Activated T-helper 1 cell treated with Interleukin-2 at 50 U/mL for 16 hours (primary cell): ENCODE measurements around the gene DAW1.

Source experiments
- DNase-seq: peaks from one replicate; pipeline ENCODE4 v3.0.0-alpha.2; 2020; ENCODE audit warnings: low read depth

The DAW1 gene

DNA sequence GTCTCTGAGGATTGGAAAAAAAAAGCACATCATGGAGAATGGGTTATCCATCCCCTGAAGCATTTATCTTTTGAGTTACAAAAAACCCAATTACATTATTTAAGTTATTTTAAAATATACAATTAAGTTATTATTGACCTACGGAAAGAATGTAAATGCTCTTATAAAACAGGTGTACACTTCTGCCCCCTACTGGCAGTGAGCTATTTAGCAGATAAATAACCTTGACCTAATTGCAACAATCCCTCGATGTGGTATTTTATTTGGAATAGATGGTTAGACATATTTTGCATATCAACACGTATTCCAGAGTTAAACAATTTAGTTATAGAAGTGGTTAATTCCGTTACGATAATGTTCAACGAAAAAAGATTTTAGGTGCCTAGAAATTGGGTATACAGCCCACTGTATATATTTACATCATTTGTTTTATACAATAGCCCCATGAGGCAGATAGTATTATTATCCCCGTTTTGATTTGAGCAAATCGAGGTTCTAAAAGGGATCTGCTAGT is 9.1 kb upstream of the DAW1 start:
- DNase-seq: no peak

- no peak for DNase-seq
These were observed 8.5 kb upstream of the DAW1 start for GRCh38 chr2:227862741-227863588.

- DNase-seq: no peak
These were observed 7.2 kb upstream of the DAW1 start for GRCh38 chr2:227864161-227864756.

GRCh38 chr2:227865291-227865690 is 6.1 kb upstream of the DAW1 start:
- DNase-seq: no peak

DNA sequence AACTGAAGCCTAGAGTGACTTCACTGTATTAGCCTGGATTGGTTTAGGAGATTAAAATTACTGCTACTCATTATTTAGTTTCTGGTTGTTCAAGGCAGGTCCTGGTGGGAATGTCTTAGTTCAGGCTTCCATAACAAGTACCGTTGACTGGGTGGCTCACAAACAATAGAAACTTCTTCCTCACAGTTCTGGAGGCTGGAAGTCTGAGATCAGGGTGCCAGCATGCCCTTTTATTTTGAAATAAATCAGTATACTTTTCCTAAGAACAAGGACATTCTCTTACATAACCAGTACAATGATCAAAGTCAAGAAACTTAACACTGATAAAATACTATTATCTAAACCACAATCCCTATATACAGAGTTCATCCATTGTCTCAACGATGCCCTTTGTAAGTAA is 4.0 kb upstream of the DAW1 start:
- DNase-seq: no peak

GRCh38 chr2:227870710-227871374 is 589 bp upstream of the DAW1 start:
- DNase-seq: no peak

GRCh38 chr2:227872676-227873075 is 1.2 kb downstream of the DAW1 start:
- DNase-seq: no peak

- no peak for DNase-seq
These were observed 4.9 kb downstream of the DAW1 start for GRCh38 chr2:227876300-227876801.

DNA sequence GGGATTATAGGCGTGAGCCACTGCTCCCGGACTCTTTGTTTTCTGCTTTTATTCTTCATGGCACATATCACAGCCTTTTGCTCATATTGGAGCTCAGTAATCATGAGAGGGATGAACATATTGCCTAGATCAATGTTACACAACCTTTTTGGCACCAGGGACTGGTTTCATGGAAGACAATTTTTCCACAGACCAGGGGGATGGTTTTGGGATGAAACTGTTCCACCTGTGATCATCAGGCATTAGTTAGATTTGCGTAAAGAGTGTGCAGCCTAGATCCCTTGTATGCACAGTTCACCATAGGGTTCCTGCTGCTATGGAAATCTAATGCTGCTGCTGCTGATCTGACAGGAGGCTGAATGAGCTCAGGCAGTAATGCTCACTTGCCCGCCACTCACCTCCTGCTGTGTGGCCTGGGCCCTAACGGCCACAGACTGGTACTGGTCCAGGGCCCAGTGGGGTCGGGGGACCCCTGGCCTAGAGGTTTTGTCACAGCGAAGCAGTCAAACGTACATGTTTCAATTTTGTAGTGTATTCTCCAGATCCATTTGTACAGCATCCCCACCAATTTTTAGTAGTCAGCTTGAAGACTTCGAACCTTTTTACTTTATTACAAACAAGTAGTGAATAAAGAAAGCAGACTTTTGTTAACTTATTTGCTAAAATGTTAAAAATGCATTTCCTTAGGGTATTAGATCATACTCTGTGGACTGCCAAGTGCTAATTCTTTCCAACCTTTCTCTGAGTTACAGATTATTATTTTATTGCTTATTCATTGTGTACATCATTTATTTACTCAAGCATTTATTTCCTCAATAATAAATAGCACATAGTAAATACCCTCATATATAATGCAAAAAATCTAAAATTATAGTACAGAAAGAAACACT is 6.2 kb downstream of the DAW1 start:
- no peak for DNase-seq

GRCh38 chr2:227880460-227880859 is 9.0 kb downstream of the DAW1 start:
- no peak for DNase-seq

DNA sequence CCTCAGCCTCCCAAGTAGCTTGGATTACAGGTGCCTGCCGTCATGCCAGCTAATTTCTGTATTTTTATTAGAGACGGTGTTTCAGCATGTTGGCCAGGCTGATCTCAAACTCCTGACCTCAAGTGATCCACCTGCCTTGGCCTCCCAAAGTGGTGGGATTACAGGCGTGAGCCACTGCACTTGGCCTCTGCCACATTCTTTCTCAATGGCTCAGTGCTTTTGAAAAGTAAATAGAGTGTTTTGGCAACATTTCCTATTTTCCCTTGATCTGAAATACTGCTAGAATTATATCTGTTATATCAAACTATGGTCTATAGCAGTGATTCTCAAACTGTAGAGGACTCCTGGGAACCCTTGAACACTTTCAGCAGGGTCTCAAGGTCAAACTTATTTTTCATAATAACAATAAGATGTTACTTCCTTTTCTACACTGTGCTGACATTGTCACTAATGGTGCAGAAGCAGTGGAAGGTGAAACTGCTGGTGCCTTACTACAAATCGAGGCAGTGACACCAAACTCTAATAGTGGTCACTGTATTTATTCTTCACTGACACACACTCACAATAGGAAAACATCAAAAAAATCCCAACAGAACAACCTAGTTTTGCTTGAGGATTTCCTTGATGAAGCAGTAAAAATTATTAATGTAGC is 10.6 kb downstream of the DAW1 start:
- DNase-seq: no peak

DNA sequence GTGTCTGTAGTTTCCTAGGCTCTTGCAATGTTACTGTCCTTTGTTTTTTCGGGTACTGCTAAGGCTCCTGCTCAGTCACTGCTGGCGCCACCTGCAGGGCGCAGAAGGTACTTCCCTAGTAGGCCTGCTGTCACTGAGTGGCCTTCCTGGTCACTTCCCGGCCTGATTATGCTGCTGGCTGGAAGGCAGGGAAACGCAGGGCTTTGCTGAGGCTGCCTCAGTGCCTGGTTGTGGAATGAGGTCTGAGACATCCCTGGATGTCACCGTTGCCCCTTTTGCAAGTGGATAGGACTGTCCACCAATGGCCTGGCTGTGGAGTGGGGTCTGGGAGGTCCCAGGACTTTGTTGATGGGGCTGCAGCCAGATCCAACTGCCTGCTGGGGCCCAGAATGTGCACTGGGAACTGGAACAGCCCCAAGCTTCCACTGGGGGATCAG is 13.1 kb downstream of the DAW1 start:
- peak; percentile 5 for DNase-seq

DNA sequence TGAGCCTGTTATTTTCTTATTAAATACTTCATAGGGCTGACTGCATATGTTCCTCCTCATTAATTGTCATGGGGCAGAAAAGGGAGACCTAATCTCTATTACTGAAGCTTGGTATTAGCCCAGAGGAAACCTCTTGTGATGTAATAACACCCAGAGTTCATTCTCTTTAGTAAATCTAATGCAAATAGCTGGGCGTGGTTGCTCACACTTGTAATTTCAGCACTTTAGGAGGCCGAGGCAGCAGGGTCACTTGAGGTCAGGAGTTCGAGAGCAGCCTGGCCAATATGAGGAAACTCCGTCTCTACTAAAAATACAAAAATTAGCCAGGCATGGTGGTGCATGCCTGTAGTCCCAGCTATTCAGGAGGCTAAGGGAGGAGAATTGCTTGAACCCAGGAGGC is 14.7 kb downstream of the DAW1 start:
- no peak for DNase-seq

GRCh38 chr2:227888289-227888688 is 16.9 kb downstream of the DAW1 start:
- DNase-seq: no peak

DNA sequence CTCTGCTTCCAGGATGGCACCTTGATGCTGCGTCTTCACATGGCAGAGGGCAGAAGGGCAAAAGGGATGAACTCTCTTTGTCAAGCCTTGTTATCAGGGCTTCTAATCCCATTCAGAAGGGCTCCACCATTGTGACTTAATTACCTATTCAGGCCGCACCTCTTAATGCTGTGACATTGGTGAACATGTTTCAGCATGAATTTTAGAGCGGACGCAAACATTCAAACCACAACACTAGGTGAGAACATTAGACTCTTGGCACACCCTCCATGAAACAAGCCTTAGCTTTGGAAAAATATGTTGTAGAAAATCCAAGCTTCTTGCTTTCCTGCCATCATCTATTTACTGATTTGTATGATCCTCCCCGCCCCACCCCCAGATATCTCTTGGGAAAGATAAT is 17.9 kb downstream of the DAW1 start:
- no peak for DNase-seq

DNA sequence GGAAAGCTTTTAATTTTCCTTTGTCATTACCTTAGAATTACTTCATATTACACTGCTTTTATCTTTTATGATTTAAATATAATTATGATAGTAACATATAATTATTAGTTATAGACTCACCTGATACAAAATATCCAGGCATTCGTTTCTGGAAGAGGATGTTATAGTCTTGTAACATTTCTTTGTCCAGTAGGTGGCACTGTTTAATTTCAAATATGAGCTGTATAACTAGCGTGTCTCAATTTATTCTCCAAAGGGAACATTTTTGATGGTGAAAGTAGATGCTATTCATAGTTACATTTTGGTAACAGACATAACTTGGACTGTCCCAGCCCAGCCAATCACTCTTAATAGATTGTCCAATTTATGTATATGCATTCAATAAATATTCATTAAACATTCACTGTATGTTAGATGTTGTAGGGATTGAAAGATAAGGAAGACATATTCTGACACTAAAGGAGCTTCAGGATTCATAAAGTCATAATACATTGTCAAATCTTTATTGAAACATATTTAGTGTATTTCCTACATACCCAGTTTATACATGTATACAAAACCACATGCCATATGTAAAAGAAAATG is 19.2 kb downstream of the DAW1 start:
- DNase-seq: no peak

DNA sequence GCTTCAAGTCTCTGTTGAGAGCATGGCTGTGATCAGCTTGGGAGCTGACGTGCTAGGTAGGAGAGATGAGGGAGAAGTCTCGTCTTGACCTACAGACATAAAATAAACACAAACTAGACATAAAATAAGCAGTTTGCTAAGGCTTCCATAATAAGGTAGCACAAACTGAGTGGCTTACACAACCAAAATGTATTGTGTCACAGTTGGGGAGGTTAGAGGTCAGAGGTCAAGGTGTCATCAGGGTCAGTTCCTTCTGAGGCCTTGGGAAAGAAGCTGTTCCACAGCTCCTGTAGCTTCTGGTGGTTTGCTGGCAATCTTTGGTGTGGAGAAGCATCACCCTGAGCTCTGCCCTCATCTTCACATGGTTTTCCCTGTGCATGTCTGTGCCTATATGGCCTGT is 20.2 kb downstream of the DAW1 start:
- no peak for DNase-seq

GRCh38 chr2:227903381-227903780 is 31.9 kb downstream of the DAW1 start:
- DNase-seq: no peak

DNA sequence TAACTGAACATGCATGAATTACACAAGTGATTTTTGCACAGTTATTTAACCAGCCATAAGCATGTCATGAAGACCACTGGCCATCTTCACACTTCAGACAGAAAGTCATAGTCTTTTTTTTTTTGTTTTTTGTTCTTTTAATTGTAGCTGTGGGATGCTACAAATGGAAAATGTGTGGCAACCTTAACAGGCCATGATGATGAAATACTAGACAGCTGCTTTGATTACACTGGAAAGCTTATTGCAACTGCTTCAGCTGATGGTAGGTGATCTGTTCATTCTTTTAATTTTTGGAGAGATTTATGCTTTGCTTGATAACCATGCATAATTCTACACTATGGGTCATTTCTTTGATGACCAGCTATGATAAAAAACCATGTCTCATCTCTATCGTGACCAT is 35.6 kb downstream of the DAW1 start:
- no peak for DNase-seq

DNA sequence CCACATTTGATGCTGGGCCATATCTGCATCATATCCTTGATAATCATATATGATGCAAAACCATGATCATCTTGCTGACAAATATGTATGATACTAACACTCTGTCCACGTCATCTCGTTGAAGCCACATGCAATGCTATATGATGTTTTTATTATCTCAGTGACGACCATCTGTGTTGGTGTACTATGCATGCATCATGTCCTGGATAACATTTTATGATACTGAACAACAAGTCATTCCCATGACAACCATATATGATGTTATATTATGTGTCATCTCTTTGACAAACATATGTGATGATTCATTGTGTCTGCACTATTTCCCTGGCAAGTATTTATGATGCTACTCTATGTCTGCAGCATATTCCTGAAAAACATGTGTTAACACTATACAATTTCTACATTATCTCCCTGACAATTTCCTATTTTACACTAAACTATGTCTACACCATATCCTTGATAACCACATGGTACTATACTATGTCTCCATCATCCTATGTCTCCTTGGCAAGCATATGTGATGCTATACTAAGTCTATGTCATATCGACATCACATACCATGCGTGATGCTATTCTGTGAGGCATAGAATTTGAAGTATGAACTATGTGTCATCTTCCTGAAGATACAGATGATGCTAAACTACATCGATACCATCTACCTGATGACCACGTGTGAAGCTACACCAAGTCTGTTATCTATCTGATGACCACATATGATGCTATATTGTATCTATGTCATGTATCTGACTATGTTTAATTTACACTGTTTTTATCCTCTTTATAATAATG is 37.0 kb downstream of the DAW1 start:
- DNase-seq: no peak
